Endothelial cell of umbilical vein (primary cell): ENCODE measurements around the gene KCNE3.

ENCODE experiments used
- FOS ChIP-seq: IDR thresholded peaks from 2 replicates; pipeline ENCODE4 v1.6.1; 2011; ENCODE audit warnings: mild to moderate bottlenecking, low read length, moderate library complexity, borderline replicate concordance; ENCODE audit not compliant: insufficient read depth
- JUN ChIP-seq: IDR thresholded peaks from 2 replicates; pipeline ENCODE4 v1.6.1; 2011; ENCODE audit warnings: borderline replicate concordance, low read depth; ENCODE audit not compliant: insufficient read length, insufficient read depth
- MYC ChIP-seq: IDR thresholded peaks from one replicate; pipeline ENCODE4 v1.6.1; 2011; ENCODE audit warnings: mild to moderate bottlenecking, low read depth, low read length
- POLR2AphosphoS5 ChIP-seq: IDR thresholded peaks from 2 replicates; pipeline ENCODE4 v1.6.1; 2012; ENCODE audit warnings: low read depth, mild to moderate bottlenecking, control low read depth, low read length, moderate library complexity; ENCODE audit not compliant: insufficient read depth
- TF ChIP-seq, protein P1 (sequence below), 2 donors: IDR thresholded peaks; 1 replicate in 1 of 2; 2 replicates in 1 of 2; pipeline ENCODE4 v1.5.1; 2011; ENCODE audit warnings: low read length in 2 of 2, mild to moderate bottlenecking in 2 of 2, moderate library complexity in 2 of 2, control low read depth in 1 of 2, inconsistent platforms in 1 of 2, low read depth in 1 of 2; ENCODE audit not compliant: insufficient read depth in 1 of 2; ENCODE audit errors: extremely low read depth in 1 of 2

DNA sequence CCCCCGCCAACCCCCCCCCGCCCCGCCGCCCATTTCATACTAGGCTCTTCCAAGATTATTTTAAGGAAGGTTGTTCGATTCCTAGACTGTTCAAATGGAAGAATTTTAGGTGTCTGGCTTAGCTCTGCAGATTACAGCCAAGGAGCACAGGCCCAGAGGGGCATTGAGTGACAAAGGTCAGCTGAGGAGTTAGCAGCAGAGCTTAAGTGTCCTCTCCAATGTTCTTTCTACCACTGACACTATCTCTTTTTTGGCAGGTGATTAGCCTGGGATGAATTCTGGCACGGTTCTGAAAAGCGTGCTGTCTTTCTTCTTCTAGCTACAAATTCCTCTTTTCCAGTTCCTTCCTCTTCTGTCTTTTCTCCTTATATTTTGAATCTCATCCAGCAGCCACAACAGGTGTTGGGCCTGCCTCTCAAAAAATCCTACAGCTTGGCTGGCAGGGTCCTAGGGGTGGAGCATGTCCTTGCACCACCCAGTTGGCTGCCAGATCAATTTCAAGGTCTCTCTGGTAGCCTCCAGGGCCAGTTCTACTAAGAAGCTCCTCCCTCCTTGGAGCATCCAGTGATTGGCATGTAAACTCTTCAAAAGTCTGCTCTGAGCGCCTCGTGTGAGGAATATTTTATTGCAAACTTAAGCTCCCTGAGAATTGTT, 23.0 kb downstream of the KCNE3 start:
- no peak for TF ChIP-seq POLR2AphosphoS5
- no peak for TF ChIP-seq MYC
- no peak for TF ChIP-seq FOS
- TF ChIP-seq, protein P1, sequence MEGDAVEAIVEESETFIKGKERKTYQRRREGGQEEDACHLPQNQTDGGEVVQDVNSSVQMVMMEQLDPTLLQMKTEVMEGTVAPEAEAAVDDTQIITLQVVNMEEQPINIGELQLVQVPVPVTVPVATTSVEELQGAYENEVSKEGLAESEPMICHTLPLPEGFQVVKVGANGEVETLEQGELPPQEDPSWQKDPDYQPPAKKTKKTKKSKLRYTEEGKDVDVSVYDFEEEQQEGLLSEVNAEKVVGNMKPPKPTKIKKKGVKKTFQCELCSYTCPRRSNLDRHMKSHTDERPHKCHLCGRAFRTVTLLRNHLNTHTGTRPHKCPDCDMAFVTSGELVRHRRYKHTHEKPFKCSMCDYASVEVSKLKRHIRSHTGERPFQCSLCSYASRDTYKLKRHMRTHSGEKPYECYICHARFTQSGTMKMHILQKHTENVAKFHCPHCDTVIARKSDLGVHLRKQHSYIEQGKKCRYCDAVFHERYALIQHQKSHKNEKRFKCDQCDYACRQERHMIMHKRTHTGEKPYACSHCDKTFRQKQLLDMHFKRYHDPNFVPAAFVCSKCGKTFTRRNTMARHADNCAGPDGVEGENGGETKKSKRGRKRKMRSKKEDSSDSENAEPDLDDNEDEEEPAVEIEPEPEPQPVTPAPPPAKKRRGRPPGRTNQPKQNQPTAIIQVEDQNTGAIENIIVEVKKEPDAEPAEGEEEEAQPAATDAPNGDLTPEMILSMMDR (IDR thresholded peaks at IDR 0.05; ENCODE audit: extremely low read depth in 1 of 2, insufficient read depth in 1 of 2, low read depth in 1 of 2, low read length in 2 of 2): no peak
- no peak for TF ChIP-seq JUN
